GM21717 (cell line): Measurements from ENCODE around the gene EIF5A.
"Not testable (repeated sequence)": the region's sequence is repeated elsewhere in the genome, so short reads cannot be mapped to it uniquely, and the experiment has no call there.

Experiments used
- ATAC-seq: cut with Tn5 transposase; IDR thresholded peaks from one replicate; pipeline ENCODE4 v1.9.1; 2021; ENCODE audit warnings: mild to moderate bottlenecking, moderate library complexity; ENCODE audit not compliant: unreplicated experiment

The EIF5A gene

DNA sequence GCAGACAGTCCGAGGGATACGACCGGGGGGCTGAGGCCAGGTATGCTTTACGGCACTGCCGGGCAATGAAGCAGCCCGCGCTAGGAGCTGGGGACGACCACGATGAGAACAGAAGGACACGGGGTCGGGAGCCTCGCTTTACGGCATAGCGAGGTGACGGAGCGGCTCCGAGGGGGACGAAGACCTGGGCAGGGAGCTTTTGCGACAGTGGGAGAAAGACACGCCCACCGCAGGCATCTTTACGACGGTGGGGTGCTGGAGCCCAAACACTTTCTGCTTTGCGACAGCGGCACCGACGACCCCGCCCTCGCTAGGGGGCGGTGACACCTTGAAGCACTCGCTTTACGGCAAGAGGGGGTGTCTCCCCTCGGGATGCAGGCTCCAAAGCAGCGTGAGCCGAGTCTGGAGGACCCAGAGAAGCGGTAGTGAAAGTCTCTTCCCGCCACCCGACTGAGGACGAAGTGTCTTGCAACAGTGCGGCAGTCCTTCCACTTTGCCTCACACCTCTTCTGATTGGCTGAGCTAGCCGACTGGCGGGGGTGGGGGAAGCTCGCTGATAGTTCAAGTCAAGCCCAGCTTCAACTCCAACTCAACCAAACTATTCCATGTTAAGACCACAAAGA lies 22.1 kb downstream of the EIF5A start:
- peak; percentile 49 for ATAC-seq

DNA sequence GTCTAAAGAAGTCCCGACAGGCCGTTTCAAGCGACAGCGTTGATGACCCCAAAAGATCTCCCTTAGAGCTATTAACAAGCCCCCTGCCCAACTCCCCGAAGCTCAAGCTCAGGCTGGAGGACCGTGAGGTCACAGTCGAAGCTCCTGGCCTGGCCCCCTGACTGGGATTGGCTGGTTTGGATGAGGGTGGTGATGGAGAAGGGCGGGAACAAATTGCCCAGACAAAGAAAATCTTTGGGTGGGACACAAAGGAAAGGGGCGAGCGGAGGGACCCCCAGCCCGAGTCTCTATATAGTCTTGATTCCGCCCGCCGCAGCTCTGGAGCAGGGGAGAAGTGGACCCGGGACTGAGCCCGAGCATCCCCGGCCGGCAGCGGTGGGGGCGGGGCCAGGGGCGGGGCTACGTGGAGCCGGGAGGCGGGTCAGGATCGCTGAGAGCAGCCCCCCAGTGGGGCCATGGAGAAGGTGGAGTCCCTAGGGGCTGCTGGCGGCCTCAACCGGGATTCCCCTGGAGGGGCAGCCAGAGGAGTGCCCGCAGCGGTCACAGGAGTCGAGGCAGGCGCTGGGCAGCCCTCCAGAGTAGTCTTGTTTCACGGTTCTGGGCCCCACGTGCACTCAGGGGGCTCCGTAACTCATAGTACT lies 22.7 kb downstream of the EIF5A start:
- ATAC-seq: peak; percentile 32

DNA sequence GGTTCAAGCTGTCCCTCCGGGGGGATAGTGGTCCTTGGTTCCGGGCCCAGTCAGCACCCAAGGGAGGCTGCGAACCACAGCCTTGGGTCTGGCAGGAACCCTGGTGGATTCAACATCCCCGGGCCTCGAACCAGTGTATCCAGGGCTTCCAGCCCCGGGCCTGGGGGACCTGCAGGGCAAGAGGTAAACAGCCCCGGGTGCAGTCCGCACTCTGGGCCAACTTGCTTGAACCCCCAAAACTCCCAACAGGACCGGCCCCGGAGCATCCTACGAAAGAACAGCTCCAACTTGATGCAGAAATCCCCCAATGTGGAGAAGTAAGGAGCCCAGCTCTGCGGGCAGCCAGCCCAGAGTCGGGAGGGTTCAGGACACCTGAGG lies 23.2 kb downstream of the EIF5A start:
- no peak for ATAC-seq

DNA sequence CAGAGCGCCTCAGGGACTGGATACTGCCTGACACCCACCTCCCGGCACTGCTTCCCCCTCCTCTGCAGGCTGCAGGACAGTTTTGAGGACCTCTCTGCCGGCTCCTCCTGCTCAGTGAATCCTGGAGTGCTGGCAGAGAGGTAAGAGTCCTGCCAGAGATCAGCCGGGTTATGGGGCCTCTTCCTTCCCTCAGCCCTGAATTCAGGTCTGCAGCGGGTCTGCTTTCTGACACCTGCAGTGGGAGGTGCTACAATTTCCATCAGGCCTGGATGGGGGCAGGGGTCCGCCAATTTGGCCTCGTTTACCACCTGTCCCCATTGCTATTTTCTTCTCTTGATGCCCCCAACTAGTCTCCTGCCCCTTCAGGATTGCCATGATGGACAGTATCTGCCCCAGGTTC lies 24.7 kb downstream of the EIF5A start:
- no peak for ATAC-seq

DNA sequence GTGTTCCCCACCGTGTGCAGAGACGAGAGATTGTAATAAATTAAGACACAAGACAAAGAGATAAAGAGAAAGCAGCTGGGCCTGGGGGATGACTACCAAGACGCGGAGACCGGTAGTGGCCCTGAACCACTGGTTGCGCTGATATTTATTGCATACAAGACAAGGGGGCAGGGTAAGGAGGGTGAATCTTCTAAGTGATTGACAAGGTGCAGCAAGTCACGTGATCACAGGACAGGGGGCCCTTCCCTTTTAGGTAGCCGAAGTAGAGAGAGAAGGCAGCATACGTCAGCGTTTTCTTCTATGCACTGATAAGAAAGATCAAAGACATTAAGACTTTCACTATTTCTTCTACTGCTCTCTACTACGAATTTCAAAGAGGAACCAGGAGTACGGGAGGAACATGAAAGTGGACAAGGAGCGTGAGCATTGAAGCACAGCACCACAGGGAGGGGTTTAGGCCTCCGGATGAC lies 25.2 kb downstream of the EIF5A start:
- not testable (repeated sequence) for ATAC-seq

DNA sequence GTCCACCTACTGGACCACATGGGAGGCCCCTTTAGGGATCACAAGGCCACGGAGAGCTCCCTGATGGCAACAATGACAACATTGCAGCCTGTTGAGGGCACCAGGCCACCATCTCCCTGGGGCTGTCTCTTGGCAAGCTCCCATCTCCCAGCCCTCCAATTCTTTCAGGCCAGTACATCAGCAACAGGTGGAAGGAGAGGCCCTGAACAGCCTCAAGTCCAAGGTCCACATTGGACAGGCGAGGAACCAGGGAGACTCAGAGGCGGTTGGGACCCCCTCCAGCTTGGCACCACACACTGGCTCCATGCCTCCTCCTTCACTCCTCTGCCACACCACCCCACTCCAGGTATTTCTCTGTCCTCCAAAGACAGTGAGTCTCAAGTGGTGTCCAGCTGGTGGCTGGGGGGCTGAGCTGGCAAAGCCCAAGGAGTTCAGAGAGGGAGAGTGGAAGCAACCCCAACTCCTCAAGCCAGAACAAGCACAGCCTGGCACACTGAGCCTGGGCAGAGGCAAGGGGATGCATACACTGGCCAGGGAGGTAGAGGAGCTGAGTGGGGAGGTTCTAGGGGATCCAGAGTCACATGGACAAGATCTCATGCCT lies 27.6 kb downstream of the EIF5A start:
- no peak for ATAC-seq

DNA sequence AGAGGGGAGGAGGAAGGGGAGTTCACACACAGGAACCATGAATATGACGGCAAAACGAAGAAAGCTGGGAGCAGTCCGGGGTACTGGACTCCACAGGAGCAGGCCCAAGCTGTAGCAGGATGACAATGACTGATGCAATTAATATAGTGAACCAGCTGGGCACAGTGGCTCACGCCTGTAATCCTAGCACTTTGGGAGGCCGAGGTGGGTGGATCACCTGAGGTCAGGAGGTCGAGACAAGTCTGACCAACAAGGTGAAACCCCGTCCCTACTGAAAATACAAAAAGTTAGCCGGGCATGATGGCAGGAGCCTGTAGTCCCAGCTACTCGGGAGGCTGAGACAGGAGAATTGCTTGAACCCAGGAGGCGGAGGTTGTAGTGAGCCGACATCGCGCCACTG lies 28.3 kb downstream of the EIF5A start:
- ATAC-seq: not testable (repeated sequence)

DNA sequence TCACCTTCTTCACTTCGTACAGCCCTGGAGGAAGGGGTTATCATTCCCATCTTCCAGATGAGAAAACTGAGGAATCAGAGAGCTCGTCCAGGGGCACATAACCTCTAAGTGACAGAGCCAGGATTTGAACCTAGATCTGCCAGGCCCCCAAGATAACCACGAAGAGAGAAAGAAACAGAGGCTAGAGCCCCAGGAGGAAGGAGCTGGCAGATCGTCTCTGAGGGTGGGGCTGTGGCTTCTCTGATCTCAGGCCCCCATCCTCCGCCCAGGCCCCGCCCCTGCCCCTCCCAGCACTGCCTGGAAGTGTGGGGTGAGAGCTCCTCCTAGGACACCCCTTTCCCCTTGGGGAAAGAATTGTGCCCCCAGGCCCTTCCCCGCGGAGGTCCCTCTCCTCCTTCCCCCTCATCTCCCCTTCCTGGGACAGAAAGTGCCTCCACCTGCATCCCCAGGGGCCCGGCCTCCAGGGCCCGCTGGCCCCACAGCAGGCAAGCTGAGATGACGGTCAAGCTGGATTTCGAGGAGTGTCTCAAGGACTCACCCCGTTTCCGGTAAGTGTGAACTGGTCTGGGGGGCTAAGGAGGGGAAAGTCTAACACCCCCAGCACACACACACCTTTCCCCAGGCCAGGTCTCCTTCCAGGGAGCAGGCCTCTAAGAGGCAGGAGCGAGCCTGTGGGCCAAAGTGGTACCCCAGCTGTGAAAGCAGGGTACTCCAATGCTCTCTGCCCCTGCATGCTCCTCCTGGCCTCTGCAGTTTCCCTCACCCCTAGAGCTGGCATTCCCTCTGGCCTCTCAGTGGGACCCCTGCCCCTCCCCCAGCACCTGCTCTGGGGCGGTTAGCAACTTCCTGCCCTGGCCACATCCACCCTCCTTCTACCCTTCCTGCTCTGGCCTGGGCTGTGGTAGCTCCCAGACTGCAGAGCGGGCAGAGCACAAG lies 29.1 kb downstream of the EIF5A start, which contains the start of gene ACAP1:
ACAP1 (plus strand) TSS at position 290 of the 936 bp plus-strand sequence; CDS start at position 496, 206 bp downstream.
- peak; percentile 43 for ATAC-seq

DNA sequence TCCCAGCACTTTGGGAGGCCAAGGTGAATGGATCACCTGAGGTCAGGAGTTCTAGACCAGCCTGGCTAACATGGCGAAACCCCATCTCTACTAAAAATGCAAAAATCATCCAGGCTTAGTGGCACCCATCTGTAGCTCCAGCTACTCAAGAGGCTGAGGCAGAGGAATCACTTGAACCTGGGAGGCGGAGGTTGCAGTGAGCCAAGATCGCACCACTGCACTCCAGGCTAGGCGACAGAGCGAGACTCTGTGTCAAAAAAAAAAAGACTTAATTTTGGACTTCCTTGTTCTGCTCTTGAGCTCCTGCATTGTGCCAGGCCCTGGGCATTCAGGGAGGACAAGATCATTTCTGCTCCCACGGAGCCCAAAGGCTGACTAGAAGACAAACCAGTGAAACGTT lies 30.2 kb downstream of the EIF5A start:
- ATAC-seq: not testable (repeated sequence)

DNA sequence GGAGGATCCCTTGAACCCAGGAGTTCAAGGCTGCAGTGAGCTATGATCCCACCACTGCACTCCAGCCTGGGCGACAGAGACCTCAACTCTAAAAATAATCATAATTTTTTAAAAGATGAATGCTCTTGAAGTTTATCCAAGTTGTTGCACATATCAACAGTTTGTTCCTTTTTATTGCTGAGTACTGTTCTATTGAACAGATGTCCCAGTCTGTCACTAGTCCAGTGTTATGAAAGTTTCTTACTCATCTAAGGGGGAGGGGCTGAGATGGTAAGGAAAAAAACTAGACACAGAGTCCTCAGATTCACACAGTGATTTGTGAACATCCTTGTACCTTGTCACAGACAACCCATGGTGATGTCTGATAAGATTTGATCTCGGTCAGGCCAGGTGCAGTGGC lies 32.8 kb downstream of the EIF5A start:
- ATAC-seq: no peak

DNA sequence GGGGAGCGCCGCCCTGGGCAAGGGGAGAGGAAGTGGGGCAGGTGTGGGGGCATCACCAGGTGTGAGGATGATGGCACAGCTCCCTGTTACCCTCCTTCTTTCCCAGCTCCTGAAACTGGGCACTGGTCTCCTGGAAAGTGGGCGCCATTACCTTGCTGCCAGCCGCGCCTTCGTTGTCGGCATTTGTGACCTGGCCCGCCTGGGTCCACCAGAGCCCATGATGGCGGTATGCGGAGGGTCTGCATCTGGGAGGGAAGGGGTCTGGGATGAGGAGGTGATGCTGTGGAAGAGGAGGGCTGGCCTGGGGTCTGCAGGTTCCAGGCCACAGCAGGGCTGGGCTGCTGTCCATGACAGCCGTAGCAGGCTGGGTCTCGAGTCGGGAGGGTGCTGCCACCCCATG lies 34.4 kb downstream of the EIF5A start:
- ATAC-seq: no peak

DNA sequence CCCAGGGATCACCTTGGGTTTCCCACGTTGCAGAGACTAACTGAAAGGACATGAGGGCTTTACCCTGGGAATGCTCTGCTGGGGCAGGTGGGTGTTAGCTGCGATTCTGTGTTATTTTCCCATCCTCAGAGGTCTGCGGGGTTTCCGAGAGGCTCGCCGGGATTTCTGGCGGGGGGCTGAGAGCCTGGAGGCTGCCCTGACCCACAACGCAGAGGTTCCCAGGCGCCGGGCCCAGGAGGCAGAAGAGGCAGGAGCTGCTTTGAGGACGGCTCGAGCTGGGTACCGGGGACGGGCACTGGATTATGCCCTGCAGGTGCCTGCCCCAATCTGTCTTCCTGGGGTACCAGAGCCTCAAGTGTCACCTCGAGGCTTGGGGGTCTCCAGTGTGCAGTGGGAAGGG lies 35.8 kb downstream of the EIF5A start:
- no peak for ATAC-seq

DNA sequence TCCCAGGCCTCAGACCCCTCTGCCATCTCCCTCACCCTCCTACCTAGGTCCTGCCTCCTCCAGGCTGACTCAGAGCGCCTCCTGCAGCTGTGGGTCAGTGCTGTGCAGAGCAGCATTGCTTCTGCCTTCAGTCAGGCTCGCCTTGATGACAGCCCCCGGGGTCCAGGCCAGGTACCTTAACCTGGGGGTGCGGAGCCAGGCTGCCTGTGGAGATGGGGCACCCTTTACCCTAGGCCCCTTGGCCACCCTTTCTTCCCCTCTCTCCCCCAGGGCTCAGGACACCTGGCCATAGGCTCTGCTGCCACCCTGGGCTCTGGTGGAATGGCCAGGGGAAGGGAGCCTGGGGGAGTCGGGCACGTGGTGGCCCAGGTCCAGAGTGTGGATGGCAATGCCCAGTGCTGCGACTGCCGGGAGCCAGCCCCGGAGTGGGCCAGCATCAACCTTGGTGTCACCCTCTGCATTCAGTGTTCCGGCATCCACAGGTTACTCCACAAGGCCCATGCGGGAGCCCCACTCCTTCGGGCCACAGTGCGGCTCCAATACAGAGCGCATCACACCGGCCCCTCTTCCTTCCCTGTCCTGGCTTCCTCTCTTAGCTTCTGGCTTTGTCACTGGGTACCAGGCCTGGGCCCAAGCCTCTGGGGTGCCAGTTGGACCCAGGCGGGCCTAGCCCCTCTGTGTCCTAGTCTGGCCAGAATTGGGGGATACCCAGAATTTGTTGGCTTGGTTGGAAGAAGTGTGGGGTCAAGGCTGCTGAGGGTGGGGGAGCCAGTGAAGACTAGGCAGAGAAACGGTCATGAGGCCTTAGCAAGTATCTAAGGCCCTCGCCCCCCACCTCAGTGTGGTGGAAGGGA lies 39.6 kb downstream of the EIF5A start:
- no peak for ATAC-seq

DNA sequence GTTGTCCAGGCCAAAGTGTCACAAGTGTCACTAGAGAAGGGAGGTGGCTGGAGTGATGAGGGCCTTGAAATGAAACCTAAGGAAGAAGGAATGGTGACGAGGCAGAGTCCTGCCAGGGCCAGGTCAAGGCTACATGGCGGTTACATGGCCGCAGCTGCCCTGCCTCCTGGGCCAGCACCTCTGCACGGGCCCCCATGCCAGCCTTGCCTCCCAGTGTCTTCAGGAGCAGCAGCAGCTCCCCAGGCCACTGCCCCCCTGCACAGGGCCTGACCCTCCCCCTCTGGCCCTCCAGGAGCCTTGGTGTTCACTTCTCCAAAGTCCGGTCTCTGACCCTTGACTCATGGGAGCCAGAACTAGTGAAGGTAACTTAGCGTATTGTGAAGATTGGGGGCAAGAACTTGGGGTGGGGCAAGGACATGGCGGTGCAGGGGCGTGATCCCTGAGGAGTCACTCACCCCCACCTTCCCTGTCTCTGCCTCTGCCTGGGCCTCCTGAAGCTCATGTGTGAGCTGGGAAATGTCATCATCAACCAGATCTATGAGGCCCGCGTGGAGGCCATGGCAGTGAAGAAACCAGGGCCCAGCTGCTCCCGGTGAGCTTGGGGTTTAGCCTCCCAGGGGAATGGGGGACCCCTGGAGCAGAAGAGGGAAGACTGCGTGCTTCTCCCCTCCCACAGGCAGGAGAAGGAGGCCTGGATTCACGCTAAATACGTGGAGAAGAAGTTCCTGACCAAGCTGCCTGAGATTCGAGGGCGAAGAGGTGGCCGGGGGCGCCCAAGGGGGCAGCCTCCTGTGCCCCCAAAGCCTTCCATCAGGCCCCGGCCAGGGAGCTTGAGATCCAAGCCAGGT lies 40.4 kb downstream of the EIF5A start:
- ATAC-seq: no peak

DNA sequence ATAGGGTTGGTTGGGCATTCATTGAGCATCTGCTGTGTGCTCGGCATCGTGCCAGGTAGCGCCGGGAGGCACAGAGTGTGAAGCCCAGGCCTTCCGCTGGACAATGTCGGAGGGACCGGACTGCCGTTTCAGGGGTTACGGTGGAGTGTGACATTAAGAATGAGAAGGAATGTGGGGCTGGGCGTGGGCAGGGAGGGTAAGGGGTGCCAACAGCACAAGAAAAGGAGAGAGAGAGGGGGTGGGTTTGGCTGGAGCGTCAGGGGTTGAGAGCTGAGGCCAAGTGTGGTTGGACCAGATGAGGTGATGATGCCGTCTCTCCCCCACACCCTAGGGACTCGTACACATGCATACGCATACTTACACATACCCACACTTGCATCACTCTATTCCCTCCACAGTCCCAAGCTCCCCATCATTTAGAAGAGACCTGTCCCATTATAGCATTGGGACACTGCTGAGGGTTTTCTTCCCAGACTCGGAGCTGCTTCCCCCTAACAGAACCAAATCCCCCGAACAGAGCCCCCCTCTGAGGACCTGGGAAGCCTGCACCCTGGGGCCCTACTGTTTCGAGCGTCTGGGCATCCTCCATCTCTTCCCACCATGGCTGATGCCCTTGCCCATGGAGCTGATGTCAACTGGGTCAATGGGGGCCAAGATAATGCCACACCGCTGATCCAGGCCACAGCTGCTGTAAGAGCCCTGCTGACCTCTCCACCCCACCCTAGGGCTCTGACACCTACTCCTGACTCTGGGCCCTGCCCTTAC lies 41.2 kb downstream of the EIF5A start:
- no peak for ATAC-seq

DNA sequence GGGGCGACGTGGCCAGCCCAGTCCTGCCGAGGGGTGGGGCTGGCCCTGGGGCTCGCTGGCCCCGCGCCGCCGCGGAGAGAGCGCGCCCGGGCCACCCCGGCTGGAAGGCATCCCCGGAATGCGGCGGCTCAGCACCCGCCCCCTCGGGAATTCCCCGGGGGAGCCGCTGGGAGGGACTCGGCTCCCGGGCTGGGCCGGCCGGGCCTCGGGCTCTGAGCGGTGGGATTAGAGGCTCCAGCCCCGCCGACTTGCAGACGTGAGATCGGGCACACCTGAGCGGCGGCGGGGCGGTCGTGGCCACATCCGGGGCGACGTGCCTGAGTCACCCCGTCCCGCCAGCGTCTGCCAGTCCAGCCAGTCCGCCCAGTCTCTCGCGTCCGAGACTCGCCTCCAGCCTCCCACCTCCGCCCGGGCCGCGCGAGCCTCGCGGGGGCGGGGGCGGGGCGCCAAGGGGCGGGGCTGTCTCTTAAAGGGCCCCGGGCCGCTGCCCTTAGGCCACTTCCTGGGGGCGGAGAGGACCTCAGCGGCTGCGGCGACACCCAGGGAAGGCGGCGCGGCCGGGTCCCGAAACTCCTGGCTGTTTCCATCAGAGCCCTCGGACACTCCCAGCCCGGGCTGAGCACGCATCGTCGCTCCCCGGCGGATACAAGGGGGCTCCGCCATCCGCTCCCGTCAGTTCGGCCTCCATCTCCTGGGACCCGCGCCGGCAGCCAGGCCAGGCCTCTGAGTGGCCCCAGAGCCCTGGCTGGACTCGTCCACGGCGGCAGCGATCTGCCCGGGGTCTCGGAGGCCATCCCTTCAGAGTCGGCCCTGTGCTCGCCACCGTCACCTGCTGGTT lies 44.5 kb downstream of the EIF5A start, which contains the start of gene KCTD11:
KCTD11 (plus strand) TSS at position 498 of the 838 bp plus-strand sequence.
- ATAC-seq: no peak

DNA sequence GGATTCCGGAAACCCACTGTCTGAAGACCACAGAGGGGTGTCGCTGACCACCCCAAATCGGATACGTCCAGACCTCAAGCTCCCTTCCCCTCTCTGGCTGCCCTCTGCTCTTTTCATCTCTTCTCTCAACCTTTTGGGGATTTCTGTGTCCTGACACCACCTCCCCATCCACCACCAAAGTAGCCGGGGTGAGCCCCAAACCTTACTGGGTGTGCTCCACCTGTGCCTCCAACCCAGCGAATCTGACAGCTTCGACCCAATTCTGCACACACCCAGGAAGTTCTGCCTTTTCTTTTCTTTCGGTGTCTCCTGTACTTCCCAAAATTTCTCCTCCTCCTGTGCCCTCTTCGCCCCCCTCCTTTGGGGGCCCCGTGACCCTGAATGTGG lies 45.1 kb downstream of the EIF5A start:
- no peak for ATAC-seq
